Measurements from ENCODE around the gene OSBPL9. TPM values are rescaled to one million over a fixed set of nuclear protein-coding genes. Genes with fewer than 3 reads are reported as not detected.

OSBPL9 gene
- polyA plus RNA-seq, 1 experiment, result 69.6 TPM

DNA sequence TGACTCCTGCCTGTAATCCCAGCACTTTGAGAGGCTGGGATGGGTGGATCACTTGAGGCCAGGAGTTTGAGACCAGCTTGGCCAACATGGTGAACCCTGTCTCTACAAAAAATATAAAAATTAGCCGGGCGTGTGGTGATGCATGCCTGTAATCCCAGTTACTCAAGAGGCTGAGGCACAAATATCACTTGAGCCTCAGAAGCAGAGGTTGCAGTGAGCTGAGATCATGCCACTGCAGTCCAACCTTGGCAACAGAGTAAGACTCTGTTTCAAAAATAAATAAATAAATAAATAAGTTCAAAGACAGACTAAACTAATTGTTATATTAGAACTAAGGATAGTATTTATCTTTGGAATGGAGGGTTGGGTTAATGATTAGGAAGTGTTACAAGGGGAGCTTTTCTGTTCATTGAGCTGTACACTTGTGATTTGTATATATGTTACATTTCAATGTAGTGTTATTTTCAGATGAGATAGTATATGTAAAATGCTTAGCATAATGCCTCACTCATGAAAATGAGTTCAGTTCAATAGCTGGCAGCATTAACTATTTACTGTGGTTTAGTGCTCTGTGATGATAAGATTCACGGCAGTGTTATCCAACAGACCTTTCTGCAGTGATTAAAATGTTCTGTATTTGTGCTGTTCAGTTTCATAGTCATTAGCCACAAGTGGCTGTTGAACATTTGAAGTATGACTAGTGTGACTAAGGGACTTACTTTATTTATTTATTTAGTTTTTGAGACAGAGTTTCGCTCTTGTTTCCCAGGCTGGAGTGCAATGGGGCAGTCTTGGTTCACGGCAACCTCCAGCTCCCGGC is 47.7 kb downstream of the OSBPL9 start:
- CTCF ChIA-PET, result interaction anchor here (0.7 kb wide), 1 partner anchor 19 kb away, joined by 3 read pairs; no protein-coding TSS in a partner anchor
- Histone ChIP-seq H3K27ac (ENCODE audit: low read depth, low read length) (no peak overlapping the region), H3K9me3 (ENCODE audit: control insufficient read depth, insufficient read depth, low read length) (no peaks in the 10 kb centered on the region), H3K27me3 (ENCODE audit: control insufficient read depth, insufficient read depth, low read length) (no peaks in the 10 kb centered on the region), H3K4me3 (ENCODE audit: low read depth, low read length) (no peak overlapping the region)
- TF ChIP-seq, protein P1, sequence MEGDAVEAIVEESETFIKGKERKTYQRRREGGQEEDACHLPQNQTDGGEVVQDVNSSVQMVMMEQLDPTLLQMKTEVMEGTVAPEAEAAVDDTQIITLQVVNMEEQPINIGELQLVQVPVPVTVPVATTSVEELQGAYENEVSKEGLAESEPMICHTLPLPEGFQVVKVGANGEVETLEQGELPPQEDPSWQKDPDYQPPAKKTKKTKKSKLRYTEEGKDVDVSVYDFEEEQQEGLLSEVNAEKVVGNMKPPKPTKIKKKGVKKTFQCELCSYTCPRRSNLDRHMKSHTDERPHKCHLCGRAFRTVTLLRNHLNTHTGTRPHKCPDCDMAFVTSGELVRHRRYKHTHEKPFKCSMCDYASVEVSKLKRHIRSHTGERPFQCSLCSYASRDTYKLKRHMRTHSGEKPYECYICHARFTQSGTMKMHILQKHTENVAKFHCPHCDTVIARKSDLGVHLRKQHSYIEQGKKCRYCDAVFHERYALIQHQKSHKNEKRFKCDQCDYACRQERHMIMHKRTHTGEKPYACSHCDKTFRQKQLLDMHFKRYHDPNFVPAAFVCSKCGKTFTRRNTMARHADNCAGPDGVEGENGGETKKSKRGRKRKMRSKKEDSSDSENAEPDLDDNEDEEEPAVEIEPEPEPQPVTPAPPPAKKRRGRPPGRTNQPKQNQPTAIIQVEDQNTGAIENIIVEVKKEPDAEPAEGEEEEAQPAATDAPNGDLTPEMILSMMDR (IDR thresholded peaks at IDR 0.05; ENCODE audit: low read depth, low read length), result no peak
- POLR2A ChIA-PET, result interaction anchor here (0.6 kb wide), 1 partner anchor 175 kb away, joined by 4 read pairs; no protein-coding TSS in a partner anchor
- no peak for DNase-seq (ENCODE audit: low read depth, low spot score)

DNA sequence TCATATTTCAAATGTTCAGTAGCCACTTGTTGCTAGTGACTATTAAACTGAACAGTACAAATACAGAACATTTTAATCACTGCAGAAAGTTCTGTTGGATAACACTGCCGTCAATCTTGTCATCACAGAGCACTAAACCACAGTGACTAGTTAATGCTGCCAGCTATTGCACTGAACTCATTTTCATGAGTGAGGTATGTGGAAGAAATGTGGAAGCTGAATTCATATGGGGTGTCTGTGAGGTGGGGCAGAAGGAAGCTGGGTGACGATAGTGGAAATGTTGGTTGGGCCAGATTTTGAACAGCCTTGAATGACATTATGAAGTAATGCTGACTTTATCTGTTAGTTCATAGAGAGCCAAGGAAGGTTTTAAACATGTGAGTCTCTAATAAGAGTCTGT is 49.6 kb downstream of the OSBPL9 start:
- Histone ChIP-seq H3K4me3 (ENCODE audit: low read depth, low read length) (no peak overlapping the region), H3K27ac (ENCODE audit: low read depth, low read length) (no peak overlapping the region), H3K9me3 (ENCODE audit: control insufficient read depth, insufficient read depth, low read length) (no peaks in the 10 kb centered on the region), H3K27me3 (ENCODE audit: control insufficient read depth, insufficient read depth, low read length) (no peaks in the 10 kb centered on the region)
- TF ChIP-seq, protein P1 (IDR thresholded peaks at IDR 0.05; ENCODE audit: low read depth, low read length), result no peak
- CTCF ChIA-PET, result no interaction called here
- DNase-seq (ENCODE audit: low read depth, low spot score), result no peak
- POLR2A ChIA-PET, result no interaction called here

DNA sequence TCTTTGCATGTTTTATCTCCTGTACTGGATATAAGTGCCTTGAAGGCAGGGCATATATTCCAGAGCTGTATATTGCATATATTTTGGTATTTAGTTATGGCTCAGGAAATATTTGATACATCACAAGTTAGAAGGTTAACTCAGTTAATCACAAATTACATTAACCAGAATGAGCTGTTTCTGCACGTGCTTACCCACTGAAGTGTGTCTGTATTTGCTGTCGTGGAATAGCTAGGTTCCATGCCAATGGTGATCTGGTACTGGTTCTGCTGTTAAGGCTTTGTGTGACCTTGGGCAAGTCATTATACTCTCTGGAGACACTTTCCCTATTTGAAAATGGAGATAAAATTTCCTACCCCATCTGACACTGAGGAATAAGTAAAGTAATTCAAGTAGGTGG is 50.7 kb downstream of the OSBPL9 start:
- no peak overlapping the region for H3K27ac ChIP-seq (ENCODE audit: low read depth, low read length)
- TF ChIP-seq, protein P1 (IDR thresholded peaks at IDR 0.05; ENCODE audit: low read depth, low read length), result no peak
- no peak overlapping the region for H3K4me3 ChIP-seq (ENCODE audit: low read depth, low read length)
- DNase-seq (ENCODE audit: low read depth, low spot score), result no peak
- POLR2A ChIA-PET, result no interaction called here
- CTCF ChIA-PET, result no interaction called here
- no peaks in the 10 kb centered on the region for H3K9me3 ChIP-seq (ENCODE audit: control insufficient read depth, insufficient read depth, low read length)
- H3K27me3 ChIP-seq (ENCODE audit: control insufficient read depth, insufficient read depth, low read length), result no peaks in the 10 kb centered on the region

DNA sequence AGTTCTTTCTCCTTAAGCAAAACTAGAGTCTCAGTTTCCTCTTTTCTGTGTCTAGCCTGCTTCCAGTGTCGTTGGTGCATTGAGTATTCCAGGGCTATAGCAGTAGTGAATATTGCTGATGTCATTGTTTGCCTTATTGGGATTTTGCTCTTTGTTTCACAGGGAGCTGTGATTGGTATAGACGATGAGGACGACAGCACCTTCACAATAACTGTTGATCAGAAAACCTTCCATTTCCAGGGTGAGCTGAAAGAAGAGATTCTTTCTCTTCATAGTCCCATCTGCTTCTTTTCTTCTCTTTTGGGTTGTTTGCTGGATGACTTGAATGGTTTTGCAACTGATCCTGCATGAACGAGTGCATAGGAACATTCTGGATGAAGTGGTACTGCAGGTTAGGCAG is 52.4 kb downstream of the OSBPL9 start:
- ChIA-PET CTCF (no interaction called here), POLR2A (no interaction called here)

DNA sequence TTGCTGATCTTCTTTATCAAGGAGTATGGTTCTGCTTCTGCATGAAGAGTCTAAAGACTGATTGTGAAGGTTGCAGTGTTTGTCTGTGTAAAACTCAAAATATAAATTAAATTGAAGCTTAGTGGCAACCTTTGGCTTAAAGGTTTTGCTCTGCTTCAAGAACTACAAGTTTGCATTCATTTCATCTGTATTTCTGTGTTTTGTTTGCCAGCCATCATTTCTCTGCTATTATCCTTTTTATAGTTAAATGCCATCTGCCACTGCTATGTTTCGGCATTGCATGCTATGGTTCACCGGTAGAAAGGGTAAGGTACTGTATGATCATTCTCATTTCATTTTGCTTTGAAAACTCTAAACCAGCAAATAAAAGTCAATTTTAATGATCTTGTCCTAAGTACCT is 52.9 kb downstream of the OSBPL9 start:
- TF ChIP-seq, protein P1 (IDR thresholded peaks at IDR 0.05; ENCODE audit: low read depth, low read length), result no peak
- H3K9me3 ChIP-seq (ENCODE audit: control insufficient read depth, insufficient read depth, low read length), result no peaks in the 10 kb centered on the region
- H3K4me3 ChIP-seq (ENCODE audit: low read depth, low read length), result no peak overlapping the region
- H3K27me3 ChIP-seq (ENCODE audit: control insufficient read depth, insufficient read depth, low read length), result no peaks in the 10 kb centered on the region
- H3K27ac ChIP-seq (ENCODE audit: low read depth, low read length), result no peak overlapping the region
- CTCF ChIA-PET, result no interaction called here
- POLR2A ChIA-PET, result no interaction called here
- no peak for DNase-seq (ENCODE audit: low read depth, low spot score)

More for the DNA sequence above, 52.4 kb downstream of the OSBPL9 start:
- H3K27ac ChIP-seq (ENCODE audit: low read depth, low read length), result no peak overlapping the region
- no peaks in the 10 kb centered on the region for H3K27me3 ChIP-seq (ENCODE audit: control insufficient read depth, insufficient read depth, low read length)
- no peak for DNase-seq (ENCODE audit: low read depth, low spot score)
- H3K4me3 ChIP-seq (ENCODE audit: low read depth, low read length), result no peak overlapping the region
- TF ChIP-seq, protein P1 (IDR thresholded peaks at IDR 0.05; ENCODE audit: low read depth, low read length), result no peak
- no peaks in the 10 kb centered on the region for H3K9me3 ChIP-seq (ENCODE audit: control insufficient read depth, insufficient read depth, low read length)
